LNCaP clone FGC (cell line): Measurements from ENCODE around the gene SMC3.
A peak's percentile ranks its signal among the peaks of the same experiment; 100 is the strongest.

Experiments used
- DNase-seq: peaks from one replicate; pipeline ENCODE4 v3.0.0-alpha.2; 2011; ENCODE audit warnings: low read depth
- H3K4me3 ChIP-seq: 2 replicates; pipeline ENCODE4 v1.5.1; 2011; ENCODE audit warnings: mild to moderate bottlenecking, low read depth, low read length, control low read depth
- TF ChIP-seq, protein P1 (sequence below): IDR thresholded peaks from 2 replicates; pipeline ENCODE4 v1.5.1; 2012; ENCODE audit warnings: mild to moderate bottlenecking; ENCODE audit not compliant: control insufficient read depth, insufficient read depth; ENCODE audit errors: extremely low read depth

The SMC3 gene

DNA sequence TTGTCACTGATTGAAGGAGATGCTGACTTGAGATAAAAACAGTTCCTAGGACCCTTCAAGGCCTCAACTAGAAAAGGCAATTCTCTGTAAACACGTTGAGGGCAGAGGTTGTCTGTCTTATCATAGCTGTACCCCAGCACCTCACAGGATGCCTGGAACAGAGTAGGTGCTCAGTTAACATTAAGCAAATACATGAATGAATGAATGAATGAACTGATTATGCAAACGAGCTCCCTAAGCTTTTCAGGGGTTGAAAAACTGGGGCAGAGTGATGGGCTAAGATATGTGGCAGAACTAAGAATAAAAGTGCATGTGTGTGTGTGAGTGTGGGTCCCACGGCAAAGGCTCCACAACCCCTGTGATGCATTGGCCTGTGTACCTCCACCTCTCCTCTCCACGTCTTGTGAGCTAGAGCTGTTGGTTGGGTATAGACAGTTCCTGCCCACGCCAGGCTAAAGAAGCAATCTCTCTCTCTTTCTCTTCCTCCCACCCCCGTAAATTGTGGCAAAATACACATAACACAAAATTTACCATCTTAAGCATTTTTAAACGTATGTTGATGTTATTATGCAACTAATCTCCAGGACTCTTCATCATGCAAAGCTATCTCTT, 20.9 kb upstream of the SMC3 start:
- TF ChIP-seq, protein P1, sequence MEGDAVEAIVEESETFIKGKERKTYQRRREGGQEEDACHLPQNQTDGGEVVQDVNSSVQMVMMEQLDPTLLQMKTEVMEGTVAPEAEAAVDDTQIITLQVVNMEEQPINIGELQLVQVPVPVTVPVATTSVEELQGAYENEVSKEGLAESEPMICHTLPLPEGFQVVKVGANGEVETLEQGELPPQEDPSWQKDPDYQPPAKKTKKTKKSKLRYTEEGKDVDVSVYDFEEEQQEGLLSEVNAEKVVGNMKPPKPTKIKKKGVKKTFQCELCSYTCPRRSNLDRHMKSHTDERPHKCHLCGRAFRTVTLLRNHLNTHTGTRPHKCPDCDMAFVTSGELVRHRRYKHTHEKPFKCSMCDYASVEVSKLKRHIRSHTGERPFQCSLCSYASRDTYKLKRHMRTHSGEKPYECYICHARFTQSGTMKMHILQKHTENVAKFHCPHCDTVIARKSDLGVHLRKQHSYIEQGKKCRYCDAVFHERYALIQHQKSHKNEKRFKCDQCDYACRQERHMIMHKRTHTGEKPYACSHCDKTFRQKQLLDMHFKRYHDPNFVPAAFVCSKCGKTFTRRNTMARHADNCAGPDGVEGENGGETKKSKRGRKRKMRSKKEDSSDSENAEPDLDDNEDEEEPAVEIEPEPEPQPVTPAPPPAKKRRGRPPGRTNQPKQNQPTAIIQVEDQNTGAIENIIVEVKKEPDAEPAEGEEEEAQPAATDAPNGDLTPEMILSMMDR = no peak

DNA sequence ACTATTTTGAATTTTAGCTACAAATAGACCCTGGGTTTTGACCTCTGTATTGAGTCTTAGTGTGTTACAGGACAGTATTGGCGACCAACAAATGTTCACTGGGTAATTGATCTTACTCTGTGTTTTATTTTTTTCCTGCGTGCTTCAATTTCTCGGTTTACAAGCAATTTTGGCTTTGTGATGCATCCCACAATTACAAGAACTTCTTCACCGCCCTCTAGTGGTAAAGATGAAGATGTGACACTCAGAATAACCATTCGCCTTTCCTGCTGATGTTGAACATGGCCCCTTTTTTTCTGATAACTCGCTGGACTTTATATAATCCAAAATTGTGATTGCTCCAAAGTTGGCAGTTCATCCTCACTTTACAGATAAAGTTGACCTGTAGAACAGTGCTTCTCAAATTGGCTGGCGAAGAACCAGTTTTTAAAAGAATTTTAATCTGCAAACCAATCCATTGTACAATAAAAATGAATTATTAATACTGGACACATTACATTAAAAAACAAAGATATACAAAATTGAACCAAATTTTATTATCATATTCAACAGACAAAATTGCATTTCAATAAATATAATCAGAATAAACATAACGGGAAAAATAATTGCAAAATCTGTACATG, 20.2 kb upstream of the SMC3 start:
- DNase-seq = no peak
- TF ChIP-seq, protein P1 = peak; percentile 85
- H3K4me3 ChIP-seq = no peak overlapping the region

More for the DNA sequence above, 20.9 kb upstream of the SMC3 start:
- no peak for DNase-seq
- H3K4me3 ChIP-seq = no peak overlapping the region

DNA sequence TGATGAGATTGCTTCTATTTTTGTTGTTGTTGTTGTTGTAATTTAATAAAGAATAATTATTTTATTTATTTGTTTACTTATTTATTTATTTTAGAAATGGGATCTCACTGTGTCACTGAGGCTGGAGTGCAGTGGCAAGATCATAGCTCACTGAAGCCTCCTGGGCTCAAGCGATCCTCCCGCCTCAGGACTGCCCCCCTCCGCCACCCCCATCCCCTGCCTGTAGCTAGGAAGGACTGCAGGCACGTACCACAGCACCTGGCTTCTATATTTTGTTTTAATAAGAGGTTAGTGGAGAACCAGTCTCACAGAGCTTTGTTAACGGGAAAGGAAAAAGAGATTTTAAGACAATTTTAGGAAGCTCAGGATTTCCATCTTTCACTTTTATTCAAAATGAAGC, 19.5 kb upstream of the SMC3 start:
- H3K4me3 ChIP-seq = no peak overlapping the region
- DNase-seq = no peak
- TF ChIP-seq, protein P1 = no peak

DNA sequence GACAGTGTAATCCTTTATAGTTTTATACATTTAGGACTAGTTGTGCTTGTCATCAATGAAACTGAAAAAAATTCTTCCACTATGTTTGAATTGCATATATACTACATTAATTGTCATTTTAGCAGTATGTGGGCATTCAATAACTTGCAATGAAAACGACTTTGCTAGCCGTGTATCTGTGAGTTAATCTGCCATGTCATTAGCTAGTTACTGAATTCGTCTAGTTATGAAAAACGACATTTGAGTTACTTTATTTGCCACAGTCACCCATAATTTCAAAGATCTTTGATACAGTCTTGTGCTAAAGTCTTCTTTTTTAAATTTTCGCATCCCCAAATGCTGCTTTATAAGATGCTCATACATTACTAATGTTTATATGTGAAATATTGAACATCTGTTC, 18.3 kb upstream of the SMC3 start:
- TF ChIP-seq, protein P1 = no peak
- no peak for DNase-seq
- H3K4me3 ChIP-seq = no peak overlapping the region

DNA sequence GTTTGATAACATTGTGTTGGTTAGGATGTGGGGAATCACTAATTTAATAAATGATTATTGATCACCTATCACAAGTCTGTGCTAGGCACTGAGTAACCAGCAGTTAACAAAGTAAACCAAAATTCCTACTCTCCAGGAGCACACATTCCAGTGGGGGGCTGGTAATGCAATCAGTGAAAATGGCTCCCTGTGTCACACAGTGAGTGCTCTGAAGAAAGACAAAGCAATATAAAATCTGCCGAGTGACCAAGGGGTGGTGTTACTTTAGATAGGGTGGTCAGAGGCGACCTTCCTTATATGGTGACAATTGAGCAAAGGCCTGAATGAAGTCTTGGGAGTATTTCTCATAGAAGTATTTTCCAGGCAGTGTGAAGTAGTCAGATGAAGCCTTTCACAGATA, 13.6 kb upstream of the SMC3 start:
- TF ChIP-seq, protein P1 = no peak
- no peak for DNase-seq
- no peak overlapping the region for H3K4me3 ChIP-seq

DNA sequence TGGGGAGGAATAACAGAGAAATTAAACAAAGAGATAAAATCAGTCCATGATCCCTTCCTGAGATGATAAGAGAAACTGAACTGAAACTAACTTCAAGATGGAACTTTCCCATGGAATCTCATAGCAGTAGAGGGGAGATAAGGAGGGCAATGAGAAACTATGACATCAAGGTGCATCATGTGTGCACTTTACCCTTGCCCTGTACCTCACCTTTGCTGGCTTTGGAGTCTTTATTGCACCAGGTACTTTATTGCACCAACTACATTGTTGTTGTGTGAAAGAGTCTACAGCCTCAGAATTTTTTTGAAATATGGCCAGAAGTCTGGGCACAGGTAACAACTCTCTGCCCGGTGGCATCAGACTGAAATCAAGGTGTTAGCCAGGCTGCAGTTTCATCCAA, 11.2 kb upstream of the SMC3 start:
- no peak overlapping the region for H3K4me3 ChIP-seq
- DNase-seq = no peak
- TF ChIP-seq, protein P1 = no peak

DNA sequence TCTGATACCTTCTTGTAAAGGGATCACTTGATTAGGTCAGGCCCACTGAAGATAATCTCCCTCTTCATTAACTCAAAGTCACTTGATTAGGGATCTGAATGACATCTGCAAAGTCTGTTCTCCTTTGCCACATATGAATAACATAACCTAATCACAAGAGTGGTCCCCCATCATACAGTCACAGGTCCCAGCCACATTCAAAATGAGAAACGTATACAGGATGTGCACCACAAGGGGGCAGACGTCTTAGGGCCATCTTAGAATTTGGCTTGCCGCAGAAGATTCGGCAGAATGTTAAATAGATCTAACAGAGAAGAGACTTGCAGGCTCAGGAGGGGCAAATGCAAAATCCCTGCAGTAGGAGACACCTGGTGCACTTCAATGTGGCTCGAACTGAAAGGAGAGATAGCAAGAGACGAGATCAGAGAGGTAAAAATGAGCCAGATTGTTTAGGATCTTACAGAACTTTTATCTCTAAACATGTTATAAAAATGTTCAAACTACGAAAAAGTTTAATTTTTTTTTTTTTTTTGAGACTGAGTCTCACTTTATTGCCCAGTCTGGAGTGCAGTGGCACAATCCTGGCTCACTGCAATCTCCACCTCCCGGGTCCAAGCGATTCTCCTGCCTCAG, 10.4 kb upstream of the SMC3 start:
- TF ChIP-seq, protein P1 = peak; percentile 83
- no peak for DNase-seq

More for the DNA sequence above, 10.4 kb upstream of the SMC3 start:
- no peak overlapping the region for H3K4me3 ChIP-seq
